CD4-positive, alpha-beta T cell treated with Interleukin-17A for 1 hour (primary cell): ENCODE results near the gene PSMC5.
"Not testable (repeated sequence)": the region's sequence is repeated elsewhere in the genome, so short reads cannot be mapped to it uniquely, and the experiment has no call there.

ENCODE experiments used
- DNase-seq: peaks from one replicate; pipeline ENCODE4 v3.0.0-alpha.2; 2020

Gene PSMC5

DNA sequence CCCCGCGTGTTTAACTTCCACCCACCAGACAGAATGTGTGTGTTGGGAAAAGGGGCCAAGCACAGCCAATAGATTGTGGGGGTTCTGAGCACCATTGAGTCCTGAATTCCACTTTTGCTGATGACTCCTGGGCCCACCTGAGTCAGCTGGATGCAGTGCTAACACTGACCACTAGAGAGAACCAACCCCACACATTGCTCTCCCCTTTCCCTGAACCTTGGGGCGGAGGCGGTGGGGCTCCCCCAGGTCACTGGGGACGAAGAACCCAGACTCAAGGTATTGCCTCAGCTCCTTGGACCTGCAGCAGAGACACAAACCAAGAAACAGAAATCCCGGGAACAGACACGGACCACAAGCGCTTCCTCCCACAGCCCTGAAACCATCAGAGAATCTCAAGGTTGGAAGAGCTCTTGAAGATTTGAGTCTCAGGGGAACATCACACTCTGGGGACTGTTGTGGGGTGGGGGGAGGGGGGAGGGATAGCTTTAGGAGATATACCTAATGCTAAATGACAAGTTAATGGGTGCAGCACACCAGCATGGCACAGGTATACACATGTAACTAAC, 46.9 kb downstream of the PSMC5 start:
- DNase-seq, result not testable (repeated sequence)

DNA sequence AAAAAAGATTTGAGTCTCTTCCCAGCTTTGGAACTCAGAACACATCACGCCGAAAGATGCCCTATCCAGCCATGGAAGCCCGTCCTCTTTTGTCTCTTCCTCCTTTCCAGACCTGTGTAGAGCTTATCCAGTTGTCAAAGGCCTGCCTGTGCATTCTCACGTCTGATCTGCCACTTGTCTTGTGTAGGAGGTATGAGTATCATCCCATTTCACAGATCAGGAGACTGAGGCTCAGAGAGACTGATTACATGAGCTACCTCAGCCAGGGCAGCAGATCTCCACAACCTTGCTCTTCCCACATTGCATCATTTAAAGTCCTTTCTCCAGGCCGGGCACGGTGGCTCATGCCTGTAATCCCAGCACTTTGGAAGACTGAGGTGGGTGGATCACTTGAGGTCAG, 47.5 kb downstream of the PSMC5 start:
- DNase-seq, result not testable (repeated sequence)

DNA sequence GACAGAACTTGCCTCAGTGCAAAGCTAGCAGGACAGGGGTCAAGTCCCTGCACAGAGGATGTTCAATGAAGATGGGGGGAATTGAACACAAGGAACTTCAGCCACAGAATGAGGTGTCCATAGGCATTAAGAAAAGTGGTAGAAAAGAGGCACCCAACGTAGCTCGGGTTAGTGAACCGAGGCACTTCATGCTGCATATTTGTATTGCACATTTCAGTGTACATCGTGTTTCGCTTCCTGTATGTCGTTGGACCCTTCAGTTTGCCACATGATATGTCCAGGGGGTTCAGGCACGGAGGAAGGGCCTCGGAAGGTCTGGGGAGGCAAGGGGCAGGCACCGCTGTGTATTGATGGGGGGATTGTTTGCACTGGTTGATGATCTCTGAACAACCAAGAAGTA, 51.2 kb downstream of the PSMC5 start:
- DNase-seq, result not testable (repeated sequence)

DNA sequence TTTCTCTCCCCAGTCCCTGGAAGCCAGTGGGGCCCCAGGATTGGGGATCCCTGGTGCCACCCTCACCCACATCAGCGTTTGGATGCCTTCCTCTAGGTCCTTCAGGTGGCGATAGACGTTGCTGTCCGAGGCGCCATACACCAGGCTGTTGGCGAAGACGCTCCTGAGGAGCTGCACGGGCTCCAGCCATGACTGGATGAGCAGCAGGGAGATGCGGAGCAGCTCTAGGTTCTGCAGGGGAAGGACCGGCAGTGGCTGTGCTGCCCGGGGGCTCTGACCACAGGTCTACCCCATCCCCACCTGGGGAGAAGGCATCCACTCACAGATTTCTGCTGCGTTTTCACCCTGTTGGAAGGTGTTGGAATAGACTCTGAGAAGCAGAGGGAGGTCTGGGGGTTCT, 53.5 kb downstream of the PSMC5 start:
- DNase-seq, result no peak

DNA sequence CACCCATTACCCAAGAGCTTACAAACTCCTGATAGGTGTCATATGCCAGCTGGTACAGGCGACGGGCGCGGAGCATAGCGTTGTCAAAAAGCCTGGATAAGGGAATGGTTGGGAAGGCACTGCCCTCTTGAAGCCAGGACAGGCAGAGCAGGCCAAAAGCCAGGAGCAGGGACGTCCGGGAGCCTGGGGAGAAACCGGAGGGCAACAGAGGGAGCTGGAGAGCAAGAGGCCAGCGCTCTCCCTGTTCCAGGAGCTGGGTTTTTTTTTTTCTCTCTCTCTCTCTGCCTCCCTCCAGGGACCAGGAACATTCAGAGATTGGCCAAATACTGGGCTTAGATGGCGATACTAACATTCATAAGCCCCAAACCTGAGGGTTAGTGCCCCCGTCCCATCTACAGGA, 54.1 kb downstream of the PSMC5 start:
- DNase-seq, result not testable (repeated sequence)
